ENCODE measurements around the gene PFKP.

PFKP gene

DNA sequence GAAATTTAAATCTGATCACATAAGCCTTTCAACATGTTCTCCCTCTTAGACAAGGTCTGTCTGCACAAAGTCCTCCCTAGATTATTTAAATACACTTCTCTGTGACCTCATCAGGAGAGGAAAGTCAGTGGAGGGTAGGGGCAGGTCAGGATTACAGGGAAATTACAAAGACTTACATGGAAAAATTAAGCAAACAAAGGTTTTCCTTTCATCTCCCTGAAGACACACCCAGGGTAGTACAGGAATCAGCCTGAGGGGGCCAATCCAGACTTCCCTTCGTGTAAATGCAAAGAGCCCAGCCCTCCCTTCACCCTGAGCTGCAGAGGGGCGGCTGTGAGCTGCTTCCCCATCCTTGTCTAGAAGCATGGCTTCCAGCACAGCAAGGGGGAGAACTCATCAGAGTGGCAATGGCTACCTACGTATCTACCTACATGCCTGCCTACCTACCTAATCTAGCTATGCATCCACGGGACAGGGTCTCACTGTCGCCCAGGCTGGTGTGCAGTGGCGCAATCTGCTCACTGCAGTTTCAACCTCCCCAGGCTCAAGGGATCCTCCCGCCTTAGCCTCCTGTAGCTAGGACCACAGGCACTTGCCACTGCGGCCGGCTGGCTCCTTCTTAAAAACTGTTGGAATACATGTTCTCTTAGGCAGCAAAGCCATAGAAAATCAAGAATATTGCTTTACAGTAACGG lies 72.0 kb downstream of the PFKP start:
- no peak for DNase-seq

DNA sequence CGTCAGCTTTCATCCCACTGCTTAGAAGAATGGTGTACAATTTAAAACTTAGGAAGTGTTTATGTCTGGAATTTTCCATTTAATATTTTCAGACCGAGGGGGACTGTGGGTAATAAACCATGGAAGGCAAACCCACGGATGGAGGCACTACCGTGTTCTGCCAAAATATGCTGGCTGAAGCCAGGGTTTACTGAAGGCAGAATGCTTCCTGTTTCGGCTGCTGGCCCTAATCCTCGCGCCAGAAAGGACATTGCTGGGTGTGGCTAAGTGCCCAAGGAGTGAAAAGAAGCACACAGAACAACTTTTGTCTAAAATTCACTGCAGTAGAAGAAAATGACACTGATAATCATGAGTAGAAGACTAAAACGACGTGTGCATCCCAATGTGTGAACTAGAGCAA lies 72.9 kb downstream of the PFKP start:
- DNase-seq, result no peak

DNA sequence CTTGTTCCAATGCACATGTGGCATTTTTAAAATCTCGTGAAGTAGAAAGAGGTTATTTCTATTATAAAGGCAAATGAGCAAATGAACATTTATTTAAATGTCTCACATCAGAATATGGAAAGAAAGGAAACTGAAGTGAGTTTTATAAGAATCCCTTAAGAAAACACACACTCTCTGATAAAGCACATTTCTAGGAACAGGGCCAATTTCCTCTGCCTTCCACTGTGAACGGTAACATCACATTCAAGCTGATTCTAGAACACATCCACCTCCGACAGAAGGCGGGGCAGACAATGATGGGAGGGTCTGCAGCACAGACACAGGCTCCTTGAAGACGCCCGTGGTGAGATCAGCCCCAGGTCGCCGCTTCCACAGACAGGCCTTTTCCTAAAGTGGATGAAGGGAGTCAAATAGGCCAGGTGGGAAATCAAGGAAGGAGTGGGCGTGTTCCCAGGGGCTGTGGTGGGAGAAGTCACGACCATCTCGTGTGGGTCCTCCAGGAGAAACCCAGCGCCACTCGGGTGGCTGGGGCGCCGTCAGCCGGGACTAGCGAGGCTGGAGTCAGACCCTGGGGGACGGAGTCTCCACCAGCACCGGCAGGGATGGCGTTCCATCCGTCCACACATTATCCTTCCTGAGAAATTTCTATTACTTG lies 74.1 kb downstream of the PFKP start:
- no peak for DNase-seq

DNA sequence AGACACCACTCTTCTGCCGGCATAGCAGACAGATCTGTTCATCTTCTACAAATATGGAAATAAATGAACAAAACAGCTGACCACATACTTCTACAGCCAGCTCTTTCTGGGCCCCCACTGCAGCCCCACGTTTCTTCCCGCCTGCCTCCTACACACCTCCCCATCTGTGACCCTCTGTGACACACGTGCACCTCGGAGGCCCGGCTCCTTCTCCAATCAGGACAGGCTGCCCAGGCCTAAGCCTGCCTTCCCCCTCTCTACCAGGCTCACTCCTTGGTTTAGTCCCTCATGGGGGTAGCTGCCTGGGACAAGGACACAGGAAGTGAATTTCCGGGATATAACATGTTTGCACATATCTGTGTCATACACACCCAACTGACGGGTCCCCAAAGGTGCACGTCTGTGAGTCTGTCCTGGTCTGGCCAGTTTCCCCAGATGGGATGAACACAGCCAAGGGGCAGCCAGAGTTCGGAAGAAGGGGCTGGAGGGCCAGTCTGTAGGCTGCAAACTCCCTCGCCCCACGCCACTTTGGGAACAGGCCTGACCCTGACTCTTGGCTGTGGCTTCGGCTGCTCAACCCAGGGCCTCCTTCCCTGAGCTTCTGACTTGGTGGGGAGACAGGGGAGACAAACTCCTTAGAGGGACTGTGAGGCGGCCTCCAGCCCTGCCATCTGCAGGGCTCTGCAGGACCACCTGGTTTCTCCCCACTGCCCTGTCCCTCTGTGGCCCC lies 75.0 kb downstream of the PFKP start:
- no peak for DNase-seq

DNA sequence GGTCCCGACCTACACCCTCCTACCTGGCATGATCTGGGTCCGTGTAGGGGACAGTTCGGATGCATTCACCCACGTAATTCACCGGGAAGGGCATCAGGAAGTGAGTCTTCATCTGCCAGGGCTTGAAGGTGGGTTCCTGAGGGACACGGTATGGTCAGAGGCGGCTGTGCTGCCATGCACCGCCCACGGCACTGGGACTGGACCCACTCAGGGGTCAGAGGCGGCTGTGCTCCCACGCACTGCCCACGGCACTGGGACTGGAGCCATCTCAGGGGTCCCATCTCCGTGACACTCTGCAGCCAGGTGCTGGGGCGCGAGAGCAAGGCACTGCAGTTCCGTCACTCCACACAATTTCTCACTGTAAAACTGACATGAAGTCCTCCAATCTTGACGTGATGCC lies 76.0 kb downstream of the PFKP start:
- DNase-seq, result no peak

DNA sequence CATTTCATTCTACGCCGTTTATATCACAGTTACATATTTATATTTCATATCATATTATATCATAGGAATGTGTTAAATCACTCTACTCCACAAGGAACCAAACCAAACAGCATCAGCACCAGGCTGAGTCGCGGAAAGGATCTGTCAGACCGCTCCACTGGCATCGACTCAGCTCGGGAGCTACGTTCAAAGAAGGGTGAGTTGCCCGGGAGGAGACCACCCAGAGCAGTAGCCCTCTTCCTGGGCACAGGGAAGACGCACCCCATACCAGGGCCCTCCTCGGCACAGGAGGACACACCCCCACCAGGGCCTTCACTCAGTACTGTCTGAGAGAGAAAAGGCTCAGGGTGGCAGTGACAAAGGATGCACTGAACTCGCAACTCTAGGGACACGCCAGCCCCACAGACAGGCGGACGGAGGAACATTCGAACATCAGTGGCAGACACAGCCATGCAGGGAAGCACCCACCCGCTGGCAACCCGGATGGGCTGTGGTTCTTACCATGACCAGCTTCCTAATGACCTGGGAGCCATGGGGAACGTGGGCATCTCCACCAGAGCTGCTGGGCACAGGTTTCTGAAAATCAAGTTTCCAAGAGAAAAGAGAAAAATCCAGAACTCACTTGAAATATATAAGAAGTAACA lies 76.6 kb downstream of the PFKP start:
- DNase-seq, result no peak

DNA sequence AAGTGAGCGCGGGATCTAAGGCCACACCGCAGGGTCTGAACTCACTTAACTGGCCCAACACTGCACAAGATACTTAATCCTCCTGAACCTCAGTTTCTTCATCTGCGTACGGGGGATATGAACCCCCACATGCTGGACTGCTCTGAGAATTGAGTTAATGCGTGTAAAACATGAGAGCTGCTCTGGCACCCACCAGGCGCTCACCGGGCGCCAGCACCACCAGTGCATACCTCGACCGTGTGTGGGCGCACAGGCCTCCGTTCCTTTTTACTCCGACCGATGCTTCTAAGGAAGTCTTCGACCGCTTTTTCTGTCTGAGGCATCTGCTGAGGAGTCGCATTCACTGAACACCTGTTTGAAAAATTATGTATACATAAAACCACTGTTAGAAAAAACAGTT lies 78.0 kb downstream of the PFKP start:
- DNase-seq, result no peak

DNA sequence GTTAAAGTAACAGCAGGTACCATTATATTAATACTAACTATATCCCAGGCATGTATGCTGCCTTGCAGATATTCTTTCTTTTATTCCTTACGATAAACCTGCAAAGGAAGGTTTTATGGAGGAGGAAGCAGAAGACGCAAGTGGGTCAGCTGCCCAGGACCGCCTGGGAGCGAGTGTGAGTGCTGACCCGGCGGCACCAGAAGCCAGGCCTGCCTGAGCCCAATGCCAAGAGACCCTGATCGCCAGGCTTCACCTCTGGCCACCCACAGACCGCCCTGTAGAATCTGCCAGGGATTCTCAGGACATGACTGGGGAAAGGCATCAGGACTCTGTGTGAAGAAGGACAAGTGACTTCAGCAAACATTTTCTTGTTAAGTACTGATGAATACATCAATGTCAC lies 78.9 kb downstream of the PFKP start:
- DNase-seq, result no peak

DNA sequence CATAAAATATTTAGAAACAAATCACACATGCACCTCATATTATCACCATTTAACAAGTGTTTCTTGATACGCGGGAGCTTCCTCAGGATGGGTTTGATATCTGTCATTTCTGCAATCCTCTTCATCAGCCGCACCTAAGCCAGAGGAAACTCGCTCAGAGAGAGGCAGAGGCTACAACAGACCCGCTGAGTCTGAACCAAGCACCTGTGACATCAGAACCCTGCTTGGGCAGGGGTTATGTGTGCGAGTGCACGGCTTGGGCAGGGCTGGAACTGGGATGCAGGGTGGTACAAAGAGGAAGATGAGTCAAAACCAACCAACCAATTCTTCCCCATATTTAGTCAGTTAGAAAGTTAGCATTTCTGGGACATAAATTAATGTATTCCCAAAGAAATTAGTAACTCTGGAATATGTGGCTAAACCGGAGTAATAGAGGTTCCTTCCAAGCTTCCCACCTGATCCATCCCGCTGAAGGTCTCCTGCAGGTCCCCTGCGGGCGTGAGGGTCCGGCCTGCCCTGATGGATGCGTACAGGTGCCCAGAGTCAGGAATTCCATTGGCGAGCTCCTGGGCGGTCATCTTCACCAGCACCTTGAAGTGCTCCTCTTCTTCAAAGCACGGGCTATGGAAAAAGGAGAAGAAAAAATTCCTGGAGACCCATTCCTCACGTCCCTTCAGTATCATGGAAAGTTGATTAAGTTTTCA lies 79.9 kb downstream of the PFKP start:
- no peak for DNase-seq

DNA sequence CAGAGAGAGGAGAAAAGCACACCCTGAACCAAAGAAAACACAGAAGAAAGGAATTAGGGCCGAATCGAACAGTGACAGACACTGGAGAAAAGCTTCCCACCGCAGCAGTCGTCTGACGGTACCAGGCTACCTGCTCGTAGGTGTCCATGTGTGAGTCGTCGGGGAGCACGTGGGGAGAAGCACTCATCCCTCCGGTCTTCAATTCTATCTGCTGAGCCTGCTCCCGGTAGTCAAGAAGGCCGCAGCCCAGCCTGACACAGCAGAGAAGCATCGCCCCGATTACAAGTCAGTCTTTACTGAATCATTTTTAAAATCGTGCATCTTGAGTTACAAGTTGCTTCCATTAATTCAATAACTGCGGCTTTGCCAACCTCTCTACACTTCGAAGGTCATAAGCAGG lies 80.7 kb downstream of the PFKP start:
- DNase-seq, result no peak

DNA sequence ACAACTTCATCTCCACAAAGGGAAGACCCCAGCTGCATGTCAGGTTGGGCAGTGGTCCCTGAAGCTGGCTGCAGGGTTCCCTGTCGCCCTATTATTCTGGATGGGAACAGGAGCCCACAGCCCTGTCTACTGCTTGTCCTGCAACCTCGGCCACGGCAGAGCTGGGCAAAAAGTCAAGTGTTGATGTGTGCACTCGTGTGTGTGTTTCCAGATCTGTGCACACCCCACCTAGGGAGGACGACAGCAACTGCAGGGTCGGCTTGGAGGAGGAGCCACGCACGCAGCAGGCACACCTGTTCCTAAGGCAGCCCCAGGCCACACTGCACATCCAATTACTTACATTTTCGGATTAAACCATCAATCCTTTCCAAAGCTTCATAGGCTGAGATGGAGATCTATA lies 81.6 kb downstream of the PFKP start:
- no peak for DNase-seq

DNA sequence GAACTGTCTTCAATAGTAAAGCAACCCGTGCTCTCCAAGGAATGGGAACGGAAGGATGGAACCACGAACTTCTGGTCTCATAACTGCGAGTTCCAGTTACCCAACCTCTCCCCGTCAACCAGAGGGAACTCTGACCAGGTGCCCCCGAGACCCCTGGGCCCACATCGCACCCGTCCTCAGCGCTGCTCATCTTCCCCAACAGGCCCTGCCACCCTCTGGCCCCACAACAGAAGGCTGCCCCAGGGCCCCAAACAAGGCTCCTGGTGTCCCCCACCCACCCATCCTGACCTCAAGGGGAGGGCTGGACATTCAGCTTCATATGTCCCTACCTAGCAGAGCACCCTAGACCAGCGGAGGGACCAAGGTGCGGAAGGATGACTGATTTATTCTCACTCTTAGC lies 82.6 kb downstream of the PFKP start:
- no peak for DNase-seq

DNA sequence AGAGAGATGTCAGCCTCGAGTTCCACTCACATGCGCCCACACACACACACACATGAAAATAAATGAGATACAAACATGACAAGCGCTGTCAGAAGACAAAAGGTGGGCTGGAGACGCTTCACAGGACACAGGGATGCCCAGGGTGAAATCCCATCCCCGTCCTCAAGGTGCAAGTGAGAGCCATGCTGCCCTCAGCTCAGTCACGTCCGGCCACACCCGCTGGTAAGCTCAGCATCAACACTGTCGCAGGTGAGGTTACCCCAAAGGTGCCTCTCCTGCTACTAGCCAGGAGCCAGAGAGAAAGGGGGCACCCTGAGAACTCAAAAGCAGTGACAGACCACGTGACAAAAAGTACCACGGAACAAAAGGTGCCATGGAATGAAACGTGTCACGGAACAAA lies 83.0 kb downstream of the PFKP start:
- no peak for DNase-seq

DNA sequence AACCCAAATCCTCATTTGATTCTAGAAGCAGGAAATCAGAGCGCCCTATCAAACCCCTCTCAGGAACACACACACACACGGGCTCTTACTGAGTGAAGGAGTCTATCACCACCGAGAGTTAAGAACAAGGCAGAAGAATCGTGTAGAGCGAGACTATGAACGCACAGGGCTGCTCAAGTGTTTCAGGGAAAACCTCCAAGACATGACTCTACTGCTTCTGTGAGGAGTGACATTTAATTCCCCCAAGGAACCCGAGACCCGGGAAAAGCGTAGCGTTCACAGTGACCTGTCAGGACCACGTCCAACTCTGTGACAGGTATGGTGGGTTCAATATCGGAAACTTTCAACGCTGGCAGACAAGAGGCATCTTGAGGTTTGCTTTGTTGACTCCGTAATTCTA lies 83.6 kb downstream of the PFKP start:
- no peak for DNase-seq

DNA sequence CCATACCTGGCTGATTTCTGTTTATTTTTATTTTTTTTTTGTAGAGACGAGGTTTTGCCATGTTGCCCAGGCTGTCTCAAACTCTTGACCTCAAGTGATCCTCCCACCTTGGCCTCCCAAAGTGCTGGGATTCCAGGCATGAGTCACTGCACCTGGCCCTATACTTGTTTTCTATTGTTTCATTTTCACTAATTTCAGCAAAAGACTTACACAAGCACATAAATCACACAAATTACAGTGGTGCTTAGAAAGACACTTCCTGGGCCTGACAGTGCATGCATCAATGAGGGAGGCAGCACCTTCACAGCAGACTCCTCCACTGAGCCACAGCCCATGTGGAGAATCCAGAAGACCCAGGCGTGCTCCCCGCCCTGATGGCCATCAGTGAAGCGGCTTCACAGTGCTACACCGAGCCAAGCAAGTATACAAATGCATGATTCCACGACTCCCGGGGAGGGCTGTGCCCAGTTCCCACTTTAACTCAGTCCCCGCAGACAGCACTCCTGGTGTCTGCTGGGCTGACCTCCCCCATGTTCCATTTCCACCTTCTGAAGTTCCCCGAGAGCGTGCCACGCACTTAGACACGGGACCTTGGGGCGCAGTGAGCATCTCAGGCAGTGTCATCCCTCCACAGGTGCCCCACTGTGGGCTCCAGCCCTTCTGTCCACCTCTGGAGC lies 84.7 kb downstream of the PFKP start:
- no peak for DNase-seq

DNA sequence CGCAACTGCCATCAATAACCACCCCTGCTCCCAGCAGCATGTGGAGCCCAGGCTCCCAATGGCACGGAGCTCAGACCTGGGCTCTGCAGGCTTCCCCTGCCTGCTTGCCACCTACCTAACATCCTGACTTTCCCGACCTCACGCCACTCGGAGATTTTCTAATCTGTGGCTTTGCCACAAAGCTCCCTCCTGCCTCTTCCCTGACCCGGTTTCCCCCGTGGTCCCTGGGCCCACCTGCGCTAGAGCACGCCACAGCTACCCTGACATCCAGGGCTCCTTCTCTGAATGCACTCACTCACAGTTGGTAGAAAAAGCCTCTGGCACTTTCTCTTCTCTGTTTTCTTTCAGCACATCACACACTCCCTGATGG lies 85.2 kb downstream of the PFKP start:
- DNase-seq, result no peak

DNA sequence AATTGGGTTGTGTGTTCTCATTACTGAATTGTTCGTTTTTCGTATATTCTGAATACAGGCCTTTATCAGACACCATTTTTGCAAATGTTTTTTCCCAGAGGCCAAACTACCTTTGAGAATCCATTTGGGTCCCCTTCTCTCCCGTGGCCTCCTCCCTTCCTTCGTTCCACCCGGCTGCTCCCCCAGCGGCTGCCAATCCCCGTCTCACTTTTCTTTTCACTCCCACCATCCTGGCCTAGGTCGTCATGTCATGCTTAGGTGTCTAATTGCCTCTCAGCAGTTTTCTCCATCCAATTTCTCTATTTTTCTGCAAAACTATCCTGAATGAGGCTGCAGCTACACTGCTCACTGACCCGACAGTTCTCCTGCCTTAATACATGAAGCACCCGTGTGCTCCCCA lies 87.3 kb downstream of the PFKP start:
- no peak for DNase-seq

DNA sequence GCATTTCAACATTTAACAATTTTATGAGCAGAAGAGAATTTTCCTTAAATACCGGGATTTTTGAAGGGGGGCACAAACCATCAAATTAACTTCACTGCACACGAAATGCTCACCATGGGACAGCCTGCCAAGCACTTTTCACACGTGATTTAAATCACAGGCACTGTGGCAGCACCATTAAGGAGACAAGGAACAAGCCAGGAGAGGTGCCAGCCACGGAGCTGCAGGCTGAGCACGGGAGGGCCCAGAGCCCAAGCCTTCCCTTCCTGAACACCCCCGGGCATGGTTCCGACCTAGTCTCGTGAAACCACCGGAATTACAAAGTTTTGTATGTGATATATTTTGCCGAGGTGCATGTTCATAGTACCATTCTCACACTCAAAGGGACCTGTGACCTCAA lies 91.8 kb downstream of the PFKP start:
- no peak for DNase-seq

DNA sequence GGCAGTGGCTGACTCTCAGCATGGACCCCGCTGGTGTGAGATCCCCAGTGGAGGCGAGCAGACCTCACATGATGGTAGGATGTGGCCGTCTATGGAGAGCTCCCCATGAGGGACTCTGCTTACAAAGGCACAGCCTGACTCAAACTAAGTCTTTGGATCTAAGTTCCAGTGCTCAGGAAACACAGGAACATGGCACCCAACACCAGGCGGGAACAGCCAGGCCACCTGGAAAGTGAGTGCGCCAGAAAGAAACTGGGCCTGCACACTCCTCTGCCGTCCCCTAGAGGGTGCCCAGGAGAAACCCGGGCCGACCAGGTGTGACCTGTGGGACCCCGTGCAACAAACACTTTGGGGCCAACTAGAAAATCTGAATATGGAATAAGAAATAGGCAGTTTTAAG lies 95.2 kb downstream of the PFKP start:
- no peak for DNase-seq

DNA sequence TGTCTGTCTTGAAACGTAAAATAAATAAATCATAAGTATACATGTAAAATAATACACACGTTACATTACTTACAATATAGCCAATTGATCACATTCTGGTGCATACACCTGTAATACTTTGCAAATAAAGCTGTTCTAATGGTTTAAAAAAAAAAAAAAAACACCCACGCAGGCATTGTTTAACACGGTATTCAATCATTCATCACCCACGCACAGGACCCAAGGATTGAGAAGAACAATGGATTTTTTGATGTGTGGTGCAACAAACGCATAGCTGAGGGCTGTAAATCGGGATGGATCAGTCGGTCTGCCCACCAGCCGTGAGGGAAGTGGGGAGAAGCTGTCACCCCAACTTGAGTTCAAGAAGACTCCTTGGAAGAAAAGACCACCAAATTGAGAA lies 96.5 kb downstream of the PFKP start:
- DNase-seq, result no peak

DNA sequence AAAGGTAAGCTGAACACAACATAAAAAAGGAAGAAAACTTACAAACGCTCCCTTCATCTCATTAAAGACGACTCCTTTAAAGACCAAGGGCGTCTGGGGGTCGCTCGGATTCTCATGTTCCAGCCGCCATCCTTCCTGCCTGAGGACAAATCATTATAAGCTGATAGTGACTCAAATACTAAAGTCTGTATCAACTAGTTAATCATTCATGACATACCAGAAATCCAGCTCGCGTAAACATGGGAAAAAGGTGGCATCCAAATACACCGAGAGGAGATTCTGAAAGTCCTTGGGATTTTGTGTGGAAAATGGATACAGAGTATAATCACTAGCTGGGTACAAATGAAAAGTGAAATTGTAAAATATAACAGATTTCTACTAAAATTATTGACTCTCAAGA lies 97.8 kb downstream of the PFKP start:
- no peak for DNase-seq

DNA sequence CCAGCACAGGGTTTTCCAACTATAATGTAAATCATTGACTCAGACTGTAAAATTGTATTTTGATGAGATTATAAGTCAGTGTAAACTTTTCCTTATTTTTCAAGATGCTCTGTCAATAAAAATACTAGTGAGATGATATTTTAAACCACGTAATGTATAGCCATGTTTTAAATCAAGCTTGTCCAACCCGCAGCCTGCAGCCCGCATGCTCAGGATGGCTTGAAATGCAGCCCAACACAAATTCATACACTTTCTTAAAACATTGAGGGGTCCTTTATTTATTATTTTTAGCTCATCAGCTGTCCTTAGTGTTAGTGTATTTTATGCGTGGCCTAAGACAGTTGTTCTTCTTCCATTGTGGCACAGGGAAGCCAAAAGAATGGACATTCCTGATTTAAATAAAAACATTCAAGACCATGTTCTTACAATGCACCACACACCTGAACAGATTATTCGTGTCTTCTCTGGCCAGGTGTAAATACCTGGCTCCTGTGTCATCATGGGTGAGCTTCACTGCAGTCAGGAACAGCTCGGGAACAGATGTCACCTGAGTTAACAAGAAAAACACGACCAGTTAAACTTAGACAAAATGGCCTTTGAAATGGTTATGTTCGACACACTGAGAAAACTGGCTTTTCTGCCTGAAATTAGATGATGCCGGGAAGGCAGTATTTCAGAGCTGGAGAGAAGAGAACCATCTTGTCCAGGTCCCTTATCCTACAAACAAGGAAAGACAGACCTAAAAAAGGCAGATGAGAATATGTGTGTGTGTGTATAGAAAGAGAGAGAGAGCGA lies 99.3 kb downstream of the PFKP start:
- DNase-seq, result no peak
